ENCODE measurements around the gene STRIP2. TPM values are rescaled to one million over a fixed set of nuclear protein-coding genes. Genes with fewer than 3 reads are reported as not detected.

The STRIP2 gene
- total RNA-seq, 5 donors from 2014 or later (not counting 1 experiment from before 2014, with no cell fraction given), result 0.39 to 0.47 (median 0.42) TPM

- POLR2A ChIA-PET, result no interaction called here
- no peaks in the 10 kb centered on the region for H3K36me3 Mint-ChIP-seq
- Histone ChIP-seq H3K36me3 (ENCODE audit: control insufficient read depth in 2 of 2, extremely low read depth in 1 of 2, insufficient read depth in 1 of 2, low read length in 1 of 2) (no peaks in the 10 kb centered on the region), H3K4me3 (ENCODE audit: control insufficient read depth in 1 of 2, extremely low read depth in 1 of 2, low read length in 1 of 2) (no peak overlapping the region), H3K4me1 (ENCODE audit: control insufficient read depth in 1 of 2, extremely low read depth in 1 of 2, insufficient read depth in 2 of 2, low read length in 2 of 2) (peaks cover 8 to 9% of the 10 kb centered on the region in 2 experiments), H3K27me3 (replicated peaks in 1 of 2; ENCODE audit: control insufficient read depth in 2 of 2, extremely low read depth in 1 of 2, insufficient read depth in 2 of 2, low read length in 1 of 2) (no peaks in the 10 kb centered on the region), H3K9me3 (no peaks in the 10 kb centered on the region), H3K27ac (ENCODE audit: low read length) (no peak overlapping the region)
- H3K9me3 Mint-ChIP-seq, result no peaks in the 10 kb centered on the region
- H3K27ac Mint-ChIP-seq, result no peak overlapping the region
- no peaks in the 10 kb centered on the region for H3K27me3 Mint-ChIP-seq
- WGBS (ENCODE audit: insufficient coverage), result 82% methylated on average over 4 of the region's 4 CpGs
- no peak for DNase-seq
- CTCF ChIA-PET, result no interaction called here
- H3K4me3 Mint-ChIP-seq, result no peak overlapping the region
- no peak for ATAC-seq (replicated peaks in 1 of 4)
- H3K4me1 Mint-ChIP-seq, result peaks cover 6 to 47% (median 11%) of the 10 kb centered on the region in 3 donors
Observed at GRCh38 chr7:129497156-129497555, 62.9 kb downstream of the STRIP2 start.

GRCh38 chr7:129498021-129498420, 63.8 kb downstream of the STRIP2 start:
- Histone ChIP-seq H3K4me1 (ENCODE audit: control insufficient read depth in 1 of 2, extremely low read depth in 1 of 2, insufficient read depth in 2 of 2, low read length in 2 of 2) (peaks cover 5 to 14% of the 10 kb centered on the region in 2 experiments), H3K27me3 (replicated peaks in 1 of 2; ENCODE audit: control insufficient read depth in 2 of 2, extremely low read depth in 1 of 2, insufficient read depth in 2 of 2, low read length in 1 of 2) (no peaks in the 10 kb centered on the region), H3K9me3 (no peaks in the 10 kb centered on the region), H3K4me3 (ENCODE audit: control insufficient read depth in 1 of 2, extremely low read depth in 1 of 2, low read length in 1 of 2) (no peak overlapping the region), H3K27ac (ENCODE audit: low read length) (no peak overlapping the region), H3K36me3 (ENCODE audit: control insufficient read depth in 2 of 2, extremely low read depth in 1 of 2, insufficient read depth in 1 of 2, low read length in 1 of 2) (no peaks in the 10 kb centered on the region)
- WGBS (ENCODE audit: insufficient coverage), result 75% methylated on average over 1 of the region's 1 CpG
- H3K4me3 Mint-ChIP-seq, result no peak overlapping the region
- ATAC-seq (replicated peaks in 1 of 4) (no peak), DNase-seq (no peak)
- CTCF ChIA-PET, result interaction anchor here (0.6 to 1.2 kb wide), 2 partner anchors 23 to 24 kb away, joined by 3 to 4 read pairs; no protein-coding TSS in a partner anchor
- H3K36me3 Mint-ChIP-seq, result no peaks in the 10 kb centered on the region
- POLR2A ChIA-PET, result interaction anchor here in 1 of 2 donors (0.6 to 0.7 kb wide), 3 partner anchors 26 to 176 kb away, joined by 3 to 9 read pairs (median 4); no protein-coding TSS in a partner anchor
- H3K4me1 Mint-ChIP-seq, result peaks cover 8 to 41% (median 11%) of the 10 kb centered on the region in 3 donors
- H3K27ac Mint-ChIP-seq, result no peak overlapping the region
- no peaks in the 10 kb centered on the region for H3K9me3 Mint-ChIP-seq
- H3K27me3 Mint-ChIP-seq, result no peaks in the 10 kb centered on the region

GRCh38 chr7:129499999-129500398, 65.8 kb downstream of the STRIP2 start:
- Histone ChIP-seq H3K4me1 (ENCODE audit: control insufficient read depth in 1 of 2, extremely low read depth in 1 of 2, insufficient read depth in 2 of 2, low read length in 2 of 2) (peaks cover 2 to 17% of the 10 kb centered on the region in 2 experiments), H3K9me3 (no peaks in the 10 kb centered on the region), H3K4me3 (ENCODE audit: control insufficient read depth in 1 of 2, extremely low read depth in 1 of 2, low read length in 1 of 2) (no peak overlapping the region), H3K27me3 (replicated peaks in 1 of 2; ENCODE audit: control insufficient read depth in 2 of 2, extremely low read depth in 1 of 2, insufficient read depth in 2 of 2, low read length in 1 of 2) (no peaks in the 10 kb centered on the region), H3K27ac (ENCODE audit: low read length) (no peak overlapping the region), H3K36me3 (ENCODE audit: control insufficient read depth in 2 of 2, extremely low read depth in 1 of 2, insufficient read depth in 1 of 2, low read length in 1 of 2) (no peaks in the 10 kb centered on the region)
- ATAC-seq (replicated peaks in 1 of 4) (no peak), DNase-seq (peak in 3 of 35 experiments; percentile 6 to 17 (median 15))
- Mint-ChIP-seq H3K36me3 (no peaks in the 10 kb centered on the region), H3K9me3 (no peaks in the 10 kb centered on the region), H3K4me3 (peak overlapping the region in 1 of 3 donors; percentile 14), H3K27ac (no peak overlapping the region), H3K27me3 (no peaks in the 10 kb centered on the region), H3K4me1 (peaks cover 12 to 34% (median 15%) of the 10 kb centered on the region in 3 donors)
- 85% methylated on average over 2 of the region's 6 CpGs for WGBS (ENCODE audit: insufficient coverage)
- POLR2A ChIA-PET, result no interaction called here
- CTCF ChIA-PET, result interaction anchor here (0.6 to 0.7 kb wide), 3 partner anchors 41 to 464 kb away, joined by 4 to 6 read pairs (median 5); no protein-coding TSS in a partner anchor

GRCh38 chr7:129501760-129502707, 67.8 kb downstream of the STRIP2 start, which contains the start of gene SMKR1:
Gene SMKR1 (plus strand): TSS chr7:129502531. CDS start chr7:129502825, 294 bp downstream.
- Histone ChIP-seq H3K4me3 (ENCODE audit: control insufficient read depth in 1 of 2, extremely low read depth in 1 of 2, low read length in 1 of 2) (peak within 1 kb of the TSS; percentile 35 to 67), H3K9me3 (no peaks in the 10 kb centered on the region), H3K27ac (ENCODE audit: low read length) (peak within 1 kb of the TSS; percentile 71), H3K27me3 (replicated peaks in 1 of 2; ENCODE audit: control insufficient read depth in 2 of 2, extremely low read depth in 1 of 2, insufficient read depth in 2 of 2, low read length in 1 of 2) (no peaks in the 10 kb centered on the region), H3K4me1 (ENCODE audit: control insufficient read depth in 1 of 2, extremely low read depth in 1 of 2, insufficient read depth in 2 of 2, low read length in 2 of 2) (peaks cover 2 to 17% of the 10 kb centered on the region in 2 experiments), H3K36me3 (ENCODE audit: control insufficient read depth in 2 of 2, extremely low read depth in 1 of 2, insufficient read depth in 1 of 2, low read length in 1 of 2) (no peaks in the 10 kb centered on the region)
- ATAC-seq (replicated peaks in 1 of 4) (peak; percentile 97 to 98 (median 98)), DNase-seq (peak; percentile 80 to 97 (median 92))
- peak within 1 kb of the TSS; percentile 77 for H3K27ac Mint-ChIP-seq
- peak within 1 kb of the TSS; percentile 76 to 87 (median 80) for H3K4me3 Mint-ChIP-seq
- peaks cover 12 to 24% (median 15%) of the 10 kb centered on the region in 3 donors for H3K4me1 Mint-ChIP-seq
- H3K36me3 Mint-ChIP-seq, result no peaks in the 10 kb centered on the region
- no peaks in the 10 kb centered on the region for H3K27me3 Mint-ChIP-seq
- POLR2A ChIA-PET, result interaction anchor here in 1 of 2 donors (0.7 kb wide), 1 partner anchor 68 kb away, joined by 5 read pairs; the partner anchor contains the start of gene STRIP2
- CTCF ChIA-PET, result no interaction called here
- 8% methylated on average over 78 of the region's 89 CpGs for WGBS (ENCODE audit: insufficient coverage)
- no peaks in the 10 kb centered on the region for H3K9me3 Mint-ChIP-seq

- Histone ChIP-seq H3K27ac (ENCODE audit: low read length) (peak overlapping the region; percentile 28), H3K9me3 (no peaks in the 10 kb centered on the region), H3K4me3 (ENCODE audit: control insufficient read depth in 1 of 2, extremely low read depth in 1 of 2, low read length in 1 of 2) (peak overlapping the region in 1 of 2 donors; percentile 63), H3K36me3 (ENCODE audit: control insufficient read depth in 2 of 2, extremely low read depth in 1 of 2, insufficient read depth in 1 of 2, low read length in 1 of 2) (no peaks in the 10 kb centered on the region), H3K4me1 (ENCODE audit: control insufficient read depth in 1 of 2, extremely low read depth in 1 of 2, insufficient read depth in 2 of 2, low read length in 2 of 2) (peaks cover 2 to 17% of the 10 kb centered on the region in 2 experiments), H3K27me3 (replicated peaks in 1 of 2; ENCODE audit: control insufficient read depth in 2 of 2, extremely low read depth in 1 of 2, insufficient read depth in 2 of 2, low read length in 1 of 2) (no peaks in the 10 kb centered on the region)
- Mint-ChIP-seq H3K9me3 (no peaks in the 10 kb centered on the region), H3K27ac (peak overlapping the region; percentile 77), H3K36me3 (no peaks in the 10 kb centered on the region), H3K4me1 (peaks cover 12 to 24% (median 15%) of the 10 kb centered on the region in 3 donors), H3K4me3 (peak overlapping the region; percentile 76 to 87 (median 80)), H3K27me3 (no peaks in the 10 kb centered on the region)
- ATAC-seq (replicated peaks in 1 of 4), result peak in 2 of 4 experiments; percentile 13 to 20
- DNase-seq, result peak in 10 of 35 experiments; percentile 3 to 26 (median 6)
- ChIA-PET CTCF (interaction anchor here (0.5 to 0.6 kb wide), 2 partner anchors 41 to 679 kb away, joined by 3 to 6 read pairs; no protein-coding TSS in a partner anchor), POLR2A (interaction anchor here in 1 of 2 donors (0.6 to 0.7 kb wide), 2 partner anchors 45 to 175 kb away, joined by 4 to 6 read pairs; no protein-coding TSS in a partner anchor)
- 17% methylated on average over 46 of the region's 58 CpGs for WGBS (ENCODE audit: insufficient coverage)
Observed at GRCh38 chr7:129502708-129503685, 68.8 kb downstream of the STRIP2 start.

All from T-cell (primary cell).